HG03378 (cell line): Measurements from ENCODE around the gene DPCD.
"Not testable (repeated sequence)": the region's sequence is repeated elsewhere in the genome, so short reads cannot be mapped to it uniquely, and the experiment has no call there.

ENCODE experiments used
- ATAC-seq: cut with Tn5 transposase; IDR thresholded peaks from one replicate; pipeline ENCODE4 v1.9.1; 2021; ENCODE audit warnings: mild to moderate bottlenecking, moderate library complexity; ENCODE audit not compliant: unreplicated experiment

DPCD gene

GRCh38 chr10:101579516-101579870, 8.6 kb upstream of the DPCD start:
- ATAC-seq: no peak

- ATAC-seq: no peak
Observed at GRCh38 chr10:101580486-101581399, 7.4 kb upstream of the DPCD start.

GRCh38 chr10:101585841-101586240, 2.3 kb upstream of the DPCD start:
- no peak for ATAC-seq

- ATAC-seq: no peak
Observed at GRCh38 chr10:101588879-101589278, 758 bp downstream of the DPCD start.

- not testable (repeated sequence) for ATAC-seq
Observed at GRCh38 chr10:101593331-101593730, 5.2 kb downstream of the DPCD start.

- no peak for ATAC-seq
Observed at GRCh38 chr10:101595591-101596433, 7.7 kb downstream of the DPCD start.

GRCh38 chr10:101597091-101597900, 9.2 kb downstream of the DPCD start:
- ATAC-seq: no peak

- ATAC-seq: no peak
Observed at GRCh38 chr10:101601541-101601940, 13.4 kb downstream of the DPCD start.

- ATAC-seq: peak; percentile 63
Observed at GRCh38 chr10:101602761-101603398, 14.8 kb downstream of the DPCD start.

- no peak for ATAC-seq
Observed at GRCh38 chr10:101607124-101607523, 19.0 kb downstream of the DPCD start.

- ATAC-seq: no peak
Observed at GRCh38 chr10:101609481-101609880, 21.4 kb downstream of the DPCD start.

- no peak for ATAC-seq
Observed at GRCh38 chr10:101611096-101611905, 23.2 kb downstream of the DPCD start.

GRCh38 chr10:101612086-101612485, 24.0 kb downstream of the DPCD start:
- ATAC-seq: no peak

GRCh38 chr10:101612872-101613271, 24.8 kb downstream of the DPCD start:
- no peak for ATAC-seq

GRCh38 chr10:101613646-101614045, 25.5 kb downstream of the DPCD start:
- ATAC-seq: no peak

- no peak for ATAC-seq
Observed at GRCh38 chr10:101614663-101615524, 26.8 kb downstream of the DPCD start.

GRCh38 chr10:101615525-101616116, 27.5 kb downstream of the DPCD start:
- no peak for ATAC-seq

GRCh38 chr10:101616415-101617101, 28.4 kb downstream of the DPCD start:
- no peak for ATAC-seq
